Frontal cortex (tissue), 4 donors: ENCODE measurements around the gene MGAT4C. TPM values are rescaled to one million over a fixed set of nuclear protein-coding genes. Genes with fewer than 3 reads are reported as not detected.

Experiments
- DNase-seq, 2 donors: peaks; one replicate each; pipeline ENCODE4 v3.0.0; 2012; ENCODE audit warnings: low spot score in 2 of 2
- FAIRE-seq: peaks from 2 replicates; lab custom pipeline; 2012; peaks lifted over from hg19 to GRCh38; lab: Jason Lieb, UNC
- total RNA-seq: library from RNA; depleted of rRNA; stranded (reverse); fragments of >200 nt; gene quantifications from one replicate; pipeline ENCODE4 v1.2.3, GENCODE V29; 2014
- donor health status: control.
- donor health status: control.
- donor health status: control.

MGAT4C gene
- total RNA-seq, 1 donor from 2014 or later: 72.2 TPM

DNA sequence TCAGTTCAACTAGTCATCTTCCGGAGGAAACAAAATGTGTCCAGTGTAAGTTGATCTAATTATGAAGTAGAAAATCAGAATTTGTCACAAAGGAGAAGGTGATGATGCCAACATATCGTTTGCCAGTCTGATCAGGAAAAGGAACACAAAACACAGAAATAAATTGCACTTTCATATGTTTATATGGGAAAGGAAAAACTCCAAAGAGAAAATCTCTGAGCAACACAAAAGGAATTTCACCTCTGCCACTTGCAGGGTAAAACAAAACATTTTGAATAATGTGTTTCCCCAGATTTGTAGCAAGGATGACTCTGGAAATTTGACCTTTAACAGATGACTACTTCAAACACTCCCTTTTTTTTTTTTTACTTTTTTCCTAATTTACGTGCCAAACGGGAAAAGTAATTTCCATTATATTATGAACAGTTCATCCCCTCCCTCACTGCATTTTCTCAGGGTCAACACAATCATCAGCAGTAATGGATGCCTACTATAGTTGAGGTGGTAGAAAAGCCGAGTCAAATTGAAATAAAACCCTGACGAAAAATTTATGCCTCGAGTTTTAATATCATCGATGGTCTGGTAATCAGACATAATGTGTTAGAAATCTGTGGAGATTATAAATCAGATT is 25.6 kb downstream of the MGAT4C start:
- no peak for DNase-seq

DNA sequence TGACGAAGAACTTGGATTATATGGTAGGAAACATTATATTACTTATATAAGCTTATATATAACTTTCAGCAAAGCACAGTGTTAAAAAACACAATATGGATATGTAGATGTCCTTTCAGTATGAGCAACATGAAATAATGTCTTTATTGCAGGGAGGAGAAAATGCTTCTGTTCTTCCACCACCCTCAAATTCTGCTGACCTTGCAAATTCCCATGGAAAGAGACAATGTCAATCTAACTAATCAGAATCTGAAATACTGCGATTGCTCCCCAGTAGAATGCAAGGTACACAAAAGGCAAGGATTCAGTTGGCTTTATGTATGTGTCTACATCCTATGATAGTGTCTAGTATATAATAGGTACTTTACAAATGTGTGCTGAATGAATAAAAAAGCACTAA is 26.4 kb downstream of the MGAT4C start:
- DNase-seq: no peak
- FAIRE-seq: no peak

More for the DNA sequence above, 25.6 kb downstream of the MGAT4C start:
- no peak for FAIRE-seq

- DNase-seq (no peak), FAIRE-seq (no peak)
Observed at GRCh38 chr12:86228656-86229055, 27.5 kb downstream of the MGAT4C start.

GRCh38 chr12:86226481-86226880 is 29.7 kb downstream of the MGAT4C start:
- DNase-seq (no peak), FAIRE-seq (no peak)

GRCh38 chr12:86216591-86216990 is 39.6 kb downstream of the MGAT4C start:
- DNase-seq: no peak

GRCh38 chr12:86213012-86213411 is 43.2 kb downstream of the MGAT4C start:
- no peak for FAIRE-seq
- DNase-seq: no peak

More at GRCh38 chr12:86216591-86216990, 39.6 kb downstream of the MGAT4C start:
- no peak for FAIRE-seq

- no peak for FAIRE-seq
- no peak for DNase-seq
Observed at GRCh38 chr12:86198696-86199444, 57.3 kb downstream of the MGAT4C start.

- FAIRE-seq (no peak), DNase-seq (no peak)
Observed at GRCh38 chr12:86196465-86196864, 59.7 kb downstream of the MGAT4C start.

DNA sequence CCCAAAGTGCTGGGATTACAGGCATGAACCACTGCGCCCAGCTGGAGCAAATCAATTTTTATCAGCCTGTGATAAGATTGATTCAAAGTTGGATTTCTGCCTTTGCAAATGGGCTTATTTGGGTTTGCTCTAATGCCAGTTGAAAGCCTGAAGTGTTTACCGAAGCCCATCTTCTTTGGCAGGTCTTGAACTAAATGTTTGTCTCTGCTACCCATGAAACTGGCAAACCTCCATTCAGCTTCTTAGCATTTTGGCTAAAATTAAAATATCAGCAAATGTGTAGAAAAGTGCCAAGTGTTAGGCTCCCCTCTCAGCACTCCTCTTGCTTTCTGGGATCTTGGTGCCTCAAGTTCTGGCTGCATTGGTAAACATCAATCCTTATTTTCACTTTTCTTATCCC is 61.5 kb downstream of the MGAT4C start:
- no peak for FAIRE-seq

DNA sequence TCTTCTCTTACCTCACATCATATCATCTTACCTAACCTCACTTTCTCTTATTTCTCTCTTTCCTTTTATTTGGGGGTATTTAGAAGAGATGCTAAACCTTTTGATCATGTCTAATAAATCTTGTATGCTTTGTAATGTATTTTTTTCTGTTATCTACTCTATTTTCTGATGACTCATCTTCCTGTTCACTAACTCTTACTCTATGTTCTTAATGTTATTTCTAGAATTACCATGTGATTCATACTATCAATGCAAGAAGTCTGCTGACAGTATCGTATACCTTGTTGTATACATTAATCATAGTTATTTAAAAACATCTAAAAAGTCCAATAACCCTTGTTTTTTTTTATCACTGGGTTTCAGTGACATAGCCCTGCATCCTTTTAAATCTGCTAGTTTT is 62.3 kb downstream of the MGAT4C start:
- no peak for DNase-seq
- FAIRE-seq: no peak

More for the DNA sequence above, 61.5 kb downstream of the MGAT4C start:
- DNase-seq: no peak

DNA sequence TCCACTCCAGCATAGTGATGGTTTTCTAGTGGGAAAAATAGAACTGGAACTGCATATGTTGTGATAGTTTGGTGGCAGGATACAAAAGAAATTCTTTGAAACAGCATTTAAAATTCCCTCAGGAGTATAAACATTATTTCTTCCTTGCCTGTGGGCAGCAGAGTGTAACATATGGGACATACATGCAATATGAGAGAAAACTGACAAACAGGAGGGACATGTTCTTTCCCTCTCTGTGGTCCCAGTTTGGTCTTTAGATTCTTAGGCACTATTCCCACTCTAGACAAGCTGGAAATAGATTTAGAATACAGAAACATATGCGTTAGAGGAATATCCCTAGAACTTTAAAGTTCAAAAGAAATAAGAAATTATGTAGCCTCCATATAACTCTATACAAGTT is 68.0 kb downstream of the MGAT4C start:
- FAIRE-seq (no peak), DNase-seq (no peak)

DNA sequence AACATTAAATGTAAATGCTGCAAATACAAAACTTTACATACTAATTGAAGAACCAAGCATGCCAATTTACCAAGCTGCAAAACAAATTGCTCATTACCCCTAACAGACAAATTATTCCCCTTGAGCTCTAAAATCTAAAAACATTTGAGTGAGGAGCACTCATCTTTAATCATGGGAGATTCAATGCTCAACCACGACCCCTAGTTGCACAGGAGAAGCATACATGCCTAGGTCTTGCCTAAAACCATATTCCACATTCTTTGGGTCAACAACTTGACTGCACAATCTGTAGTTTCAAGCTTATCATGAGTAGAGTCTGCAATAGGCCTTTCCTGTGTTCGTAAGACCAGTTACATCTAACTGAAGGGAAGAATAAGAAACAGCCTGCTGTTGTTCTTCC is 69.7 kb downstream of the MGAT4C start:
- FAIRE-seq: no peak
- no peak for DNase-seq

GRCh38 chr12:86179855-86180254 is 76.3 kb downstream of the MGAT4C start:
- FAIRE-seq (no peak), DNase-seq (no peak)

GRCh38 chr12:86174188-86174587 is 82.0 kb downstream of the MGAT4C start:
- DNase-seq (no peak), FAIRE-seq (no peak)

GRCh38 chr12:86172913-86173443 is 83.2 kb downstream of the MGAT4C start:
- DNase-seq (no peak), FAIRE-seq (no peak)

DNA sequence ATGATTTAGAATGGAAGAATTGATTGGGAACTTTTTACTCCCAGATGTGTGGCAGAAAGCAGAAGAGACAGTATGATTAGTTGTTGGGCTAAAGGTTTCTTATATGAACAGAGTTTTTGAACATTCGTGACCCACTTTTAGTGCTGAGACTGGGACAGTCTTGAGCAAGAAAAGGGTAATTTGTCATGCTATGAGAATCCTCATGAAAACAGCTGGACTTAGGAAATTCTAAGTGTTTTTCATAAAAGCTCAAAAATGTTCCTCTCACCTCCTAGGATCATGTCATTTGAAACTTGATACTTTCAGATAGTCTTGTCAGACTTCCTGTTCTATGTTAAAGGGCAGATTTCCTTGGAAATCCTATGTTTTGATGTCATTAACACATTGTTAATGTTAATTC is 86.1 kb downstream of the MGAT4C start:
- FAIRE-seq (no peak), DNase-seq (no peak)

DNA sequence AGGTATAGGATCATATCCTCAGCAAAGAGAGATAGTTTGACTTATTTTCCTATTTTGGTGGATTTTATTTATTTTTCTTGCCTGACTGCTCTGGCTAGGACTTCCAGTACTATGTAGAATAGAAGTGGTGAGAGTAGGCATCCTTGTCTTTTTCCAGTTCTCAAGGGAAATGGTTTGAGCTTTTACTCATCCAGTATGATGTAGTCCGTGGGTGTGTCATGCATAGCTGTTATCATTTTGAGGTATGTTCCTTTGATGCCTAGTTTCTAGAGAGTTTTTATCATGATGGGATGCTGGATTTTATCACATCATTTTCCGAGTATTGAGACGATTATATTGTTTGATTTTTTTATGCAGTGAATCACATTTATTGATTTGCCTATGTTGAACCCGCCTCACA is 97.2 kb downstream of the MGAT4C start:
- DNase-seq (no peak), FAIRE-seq (no peak)

- FAIRE-seq: no peak
Observed at GRCh38 chr12:86154620-86155019, 101.6 kb downstream of the MGAT4C start.

GRCh38 chr12:86148612-86149011 is 107.6 kb downstream of the MGAT4C start:
- DNase-seq: no peak
- FAIRE-seq: no peak

More at GRCh38 chr12:86154620-86155019, 101.6 kb downstream of the MGAT4C start:
- no peak for DNase-seq

GRCh38 chr12:86148071-86148470 is 108.1 kb downstream of the MGAT4C start:
- DNase-seq (no peak), FAIRE-seq (no peak)

DNA sequence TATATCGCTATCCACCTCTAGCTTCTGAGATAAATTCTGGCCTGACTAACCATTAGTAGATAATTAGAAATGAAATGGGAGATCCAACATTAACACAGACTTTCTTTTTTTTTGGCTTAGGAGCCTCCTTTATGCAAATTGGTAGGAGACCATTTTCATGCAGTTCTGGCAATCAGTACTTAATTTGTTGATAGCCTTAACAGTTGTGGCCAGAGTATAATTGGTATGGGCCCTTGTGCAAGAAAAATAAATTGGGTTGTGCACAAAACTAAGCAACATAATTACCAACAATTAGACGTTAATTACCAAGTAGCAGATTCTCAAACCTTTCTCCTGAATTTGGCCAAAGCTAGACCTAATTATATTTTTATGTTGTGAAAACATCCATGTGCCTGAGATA is 111.0 kb downstream of the MGAT4C start:
- FAIRE-seq (no peak), DNase-seq (no peak)
